HepG2 (cell line): ENCODE results near the gene ARHGDIA. TPM values are rescaled to one million over a fixed set of nuclear protein-coding genes. Genes with fewer than 3 reads are reported as not detected.

Source experiments
- ATAC-seq: fragments of 200-7000 bp; cut with Tn5 transposase; 3 replicates; pipeline ENCODE4 v1.9.1; 2020; ENCODE audit warnings: mild to moderate bottlenecking, moderate library complexity
- BruUV-seq: library from RNA; stranded (reverse); fragments of 400-500 nt; replicated peaks from 2 replicates; lab custom pipeline; 2021; lab: Mats Ljungman, UMichigan
- CTCF ChIA-PET: fragments of 300-600 bp; formaldehyde crosslinking; extraction: SDS; loops from one replicate; lab custom pipeline; 2021; ENCODE audit warnings: low total read pairs, inconsistent platforms, low intra/inter-chr PET ratio; lab: Yijun Ruan, JAX
- POLR2A ChIA-PET: fragments of 350-600 bp; sonication (Branson Sonifier 250); formaldehyde crosslinking; loops from one replicate; lab custom pipeline; 2020; ENCODE audit warnings: antibody characterized with exemption, inconsistent platforms; lab: Yijun Ruan, JAX
- DNase-seq: peaks from one replicate; pipeline ENCODE4 v3.0.0-alpha.2; 2015; ENCODE audit warnings: low spot score
- FAIRE-seq: peaks from 3 replicates; lab custom pipeline; 2011; peaks lifted over from hg19 to GRCh38; lab: Jason Lieb, UNC
- H2AFZ ChIP-seq: one replicate; pipeline ENCODE4 v1.6.1; 2011; ENCODE audit warnings: low read length, inconsistent platforms
- H3K27ac ChIP-seq: fragments of 300-600 bp; 3 replicates; pipeline ENCODE4 v1.8.0; 2011; ENCODE audit warnings: mixed run types, mild to moderate bottlenecking, mixed read lengths, low read length, inconsistent platforms; ENCODE audit not compliant: insufficient read depth; ENCODE audit errors: extremely low read length
- H3K27me3 ChIP-seq, 2 experiments: fragments of 200-600 bp in 1 of 2; 2 replicates in 1 of 2; 3 replicates in 1 of 2; pipeline versions ENCODE4 v1.6.0 to v1.8.0; 2011; ENCODE audit warnings: low read length in 2 of 2, mild to moderate bottlenecking in 2 of 2, moderate library complexity in 2 of 2, inconsistent platforms in 1 of 2; ENCODE audit not compliant: insufficient read depth in 2 of 2, control insufficient read depth in 1 of 2
- H3K36me3 ChIP-seq, 2 experiments: fragments of 200-600 bp in 1 of 2; replicated peaks in 1 of 2; 2 replicates in 1 of 2; 3 replicates in 1 of 2; pipeline versions ENCODE4 v1.5.1 to v1.8.0; 2011; ENCODE audit warnings: low read length in 2 of 2, inconsistent platforms in 1 of 2; ENCODE audit not compliant: insufficient read depth in 2 of 2, control insufficient read depth in 1 of 2
- H3K4me1 ChIP-seq: 2 replicates; pipeline ENCODE4 v1.5.1; 2012; ENCODE audit warnings: low read length, inconsistent platforms; ENCODE audit not compliant: insufficient read depth
- H3K4me2 ChIP-seq: 2 replicates; pipeline ENCODE4 v1.6.0; 2011; ENCODE audit warnings: low read depth, low read length, inconsistent platforms
- H3K4me3 ChIP-seq, 3 experiments: fragments of 200-600 bp in 1 of 3; sonication (generic), shearing (Covaris generic) in 1 of 3; replicated peaks in 1 of 3; 2 replicates each; pipeline ENCODE4 v1.5.1; 2011 to 2016; ENCODE audit warnings: low read length in 3 of 3, inconsistent platforms in 2 of 3, low read depth in 2 of 3, mild to moderate bottlenecking in 2 of 3, control low read depth in 1 of 3, mixed read lengths in 1 of 3; ENCODE audit not compliant: insufficient read depth in 1 of 3
- H3K79me2 ChIP-seq: one replicate; pipeline ENCODE4 v1.6.1; 2011; ENCODE audit warnings: low read length, inconsistent platforms; ENCODE audit not compliant: insufficient read depth
- H3K9ac ChIP-seq: 2 replicates; pipeline ENCODE4 v1.6.0; 2011; ENCODE audit warnings: mild to moderate bottlenecking, low read depth, low read length, inconsistent platforms; ENCODE audit not compliant: insufficient read depth
- H3K9me3 ChIP-seq: 2 replicates; pipeline ENCODE4 v1.5.1; 2012; ENCODE audit warnings: mild to moderate bottlenecking, low read length
- H4K20me1 ChIP-seq: 2 replicates; pipeline ENCODE4 v1.6.0; 2011; ENCODE audit warnings: inconsistent platforms, mild to moderate bottlenecking, low read length, moderate library complexity; ENCODE audit not compliant: insufficient read depth
- ATF7-NPFF ChIP-seq: sonication (generic); formaldehyde crosslinking; IDR thresholded peaks from 2 replicates; pipeline ENCODE4 v1.8.1; 2023; ENCODE audit warnings: mild to moderate bottlenecking, low read depth, missing genetic modification reagents, moderate library complexity
- EHMT2 ChIP-seq: fragments of 200-600 bp; sonication (generic); IDR thresholded peaks from 2 replicates; pipeline ENCODE4 v1.7.0; 2017; ENCODE audit warnings: antibody characterized with exemption, low read depth, low read length, borderline replicate concordance
- FOXA3 ChIP-seq: IDR thresholded peaks from 2 replicates; pipeline ENCODE4 v1.6.1; 2016; ENCODE audit warnings: missing genetic modification reagents, missing compliant biosample characterization
- KDM5B ChIP-seq: sonication (generic); formaldehyde crosslinking; IDR thresholded peaks from 2 replicates; pipeline ENCODE4 v1.4.0; 2020; ENCODE audit warnings: missing genetic modification reagents, mild to moderate bottlenecking, borderline replicate concordance
- MAFF ChIP-seq: IDR thresholded peaks from 2 replicates; pipeline ENCODE4 v1.6.1; 2011; ENCODE audit warnings: low read depth, low read length, improper control_type of control experiment
- NFAT5 ChIP-seq: sonication (generic); formaldehyde crosslinking; IDR thresholded peaks from 2 replicates; pipeline ENCODE4 v1.4.0; 2020; ENCODE audit warnings: missing genetic modification reagents
- POLR2G ChIP-seq: fragments of 200-400 bp; formaldehyde crosslinking; IDR thresholded peaks from 2 replicates; pipeline ENCODE4 v1.6.1; 2018; ENCODE audit warnings: mild to moderate bottlenecking, low read depth, low read length, moderate library complexity
- RXRB ChIP-seq: IDR thresholded peaks from 2 replicates; pipeline ENCODE4 v1.6.1; 2016; ENCODE audit warnings: borderline replicate concordance, missing genetic modification reagents, missing compliant biosample characterization
- SAP130 ChIP-seq: IDR thresholded peaks from 2 replicates; pipeline ENCODE4 v1.6.1; 2016; ENCODE audit warnings: low read depth
- SPEN ChIP-seq: sonication (generic); formaldehyde crosslinking; IDR thresholded peaks from 2 replicates; pipeline ENCODE4 v1.5.1; 2020; ENCODE audit warnings: low read depth, mild to moderate bottlenecking, missing genetic modification reagents
- ZFY ChIP-seq: sonication (generic); formaldehyde crosslinking; IDR thresholded peaks from 2 replicates; pipeline ENCODE4 v1.4.0; 2020; ENCODE audit warnings: missing genetic modification reagents
- ZKSCAN5 ChIP-seq: sonication (generic); formaldehyde crosslinking; IDR thresholded peaks from 2 replicates; pipeline ENCODE4 v1.5.1; 2020; ENCODE audit warnings: mild to moderate bottlenecking, missing genetic modification reagents
- ZNF34 ChIP-seq: sonication (generic); formaldehyde crosslinking; IDR thresholded peaks from 2 replicates; pipeline ENCODE4 v1.4.0; 2020; ENCODE audit warnings: mild to moderate bottlenecking, missing genetic modification reagents, borderline replicate concordance
- ZNF572 ChIP-seq: sonication (generic); formaldehyde crosslinking; IDR thresholded peaks from 2 replicates; pipeline ENCODE4 v1.5.1; 2020; ENCODE audit warnings: mild to moderate bottlenecking, missing genetic modification reagents
- ZSCAN20 ChIP-seq: sonication (generic); formaldehyde crosslinking; IDR thresholded peaks from 2 replicates; pipeline ENCODE4 v1.4.0; 2020; ENCODE audit warnings: missing genetic modification reagents, mild to moderate bottlenecking, borderline replicate concordance
- WGBS: methylation state at CpG from one replicate; pipeline ENCODE4 v1.1.6; 2017; ENCODE audit warnings: low lambda C conversion rate; 5-methylcytosine and 5-hydroxymethylcytosine counted together
- in situ Hi-C: cut with HindIII; loops from 2 replicates; pipeline ENCODE4 v1.10.0; 2017; ENCODE audit warnings: low pct_unique_long_range_greater_than_20kb; ENCODE audit not compliant: extremely low pct_ligation_motif_present
- intact Hi-C: fragments of 100-400 bp; cut with micrococcal nuclease; formaldehyde crosslinking; loops from one replicate; pipeline ENCODE4 v1.10.0; 2022; ENCODE audit not compliant: unreplicated experiment
- polyA plus RNA-seq, 8 experiments: library from polyadenylated mRNA; depleted of rRNA in 3 of 8; stranded (reverse) in 7 of 8; unstranded in 1 of 8; fragments of >200 nt; fragmentation: Illumina TruSeq in 4 of 8; extraction: Trizol in 4 of 8; gene quantifications; 2 replicates each; pipeline versions ENCODE4 v1.2.1 to v1.2.3, GENCODE V29; 2011 to 2016; ENCODE audit warnings: low read depth in 4 of 8, missing spikeins in 1 of 8, mixed read lengths in 1 of 8; ENCODE audit not compliant: insufficient read depth in 1 of 8
- total RNA-seq, 5 experiments: library from RNA; depleted of rRNA; stranded (reverse); fragments of >200 nt; fragmentation: Illumina TruSeq; extraction: Trizol; gene quantifications; 2 replicates each; pipeline ENCODE4 v1.2.3, GENCODE V29; 2016; ENCODE audit warnings: low read depth in 1 of 5
- TF ChIP-seq, protein P1 (sequence below): IDR thresholded peaks from 2 replicates; pipeline ENCODE4 v1.6.1; 2016; ENCODE audit warnings: mild to moderate bottlenecking

The ARHGDIA gene
- total and polyA plus RNA-seq, 2 of the 13 experiments (the other 11 are each of a cell fraction or from before 2014, with no cell fraction given) = 40.0 to 64.0 TPM

DNA sequence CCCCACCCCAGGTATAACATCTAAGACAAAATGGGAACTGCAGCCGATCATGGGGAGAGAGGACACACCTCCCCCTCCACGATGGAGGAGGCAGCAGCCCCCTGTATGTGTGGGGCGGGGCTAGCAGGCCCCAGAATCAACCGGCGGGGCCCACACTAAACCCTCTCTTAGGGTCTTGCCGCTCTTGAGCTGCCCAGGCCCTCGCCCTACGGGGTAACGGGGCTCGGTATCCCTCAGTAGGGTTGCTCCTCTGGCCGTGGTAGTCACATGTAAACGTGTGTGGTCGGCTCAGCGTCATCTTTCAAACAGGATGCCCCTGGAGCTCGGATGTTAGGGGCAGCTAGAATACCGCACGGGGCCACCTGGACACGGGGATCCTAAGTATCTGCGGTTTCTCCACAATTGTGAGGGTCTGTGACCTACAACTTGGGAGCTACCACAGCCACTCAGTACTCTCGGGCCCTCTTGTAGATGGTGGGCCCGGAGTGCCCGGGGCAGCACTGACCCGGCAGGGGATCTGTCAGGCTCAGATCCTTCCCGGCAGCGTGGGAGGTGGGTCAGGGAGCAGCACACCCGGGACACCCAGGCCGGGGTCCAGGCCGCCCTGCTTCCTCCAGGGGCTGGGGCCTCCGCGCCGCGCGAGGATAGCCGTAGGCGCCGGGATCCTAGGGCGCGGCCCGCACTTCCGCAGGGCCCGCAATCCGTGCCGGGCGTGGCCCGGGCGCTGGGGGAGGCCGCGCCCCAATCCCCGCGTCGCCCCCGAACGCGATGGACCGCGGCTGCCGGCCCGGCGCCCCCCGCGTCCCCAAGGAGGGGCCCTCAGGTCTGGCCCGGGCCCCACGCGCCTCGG lies 781 bp downstream of the ARHGDIA start:
- intact Hi-C loops (loop anchor here (5.0 kb wide), 1 partner anchor 42 kb away; the partner anchor contains the start of gene PCYT2), in situ Hi-C loops (no loop called here)
- ATAC-seq (peak; percentile 3), FAIRE-seq (no peak), DNase-seq (no peak)
- Histone ChIP-seq H3K27me3 (no peaks in the 10 kb centered on the region), H3K4me3 (peak overlapping the region; percentile 72 to 92 (median 85)), H3K9ac (peak overlapping the region; percentile 88), H4K20me1 (peaks cover 40% of the 10 kb centered on the region; the same call in 1 of the 2 replicates), H3K27ac (peak overlapping the region; percentile 80), H3K4me1 (peaks cover 65% of the 10 kb centered on the region), H3K79me2 (peaks cover 24% of the 10 kb centered on the region), H2AFZ (no peak overlapping the region), H3K36me3 (peaks cover 15 to 20% of the 10 kb centered on the region in 2 experiments), H3K4me2 (peak overlapping the region; percentile 75), H3K9me3 (no peaks in the 10 kb centered on the region)
- POLR2A ChIA-PET = interaction anchor here (0.8 to 4.3 kb wide), 20 partner anchors 9 to 232 kb away, joined by 3 to 26 read pairs (median 7); partner anchors contain the start of genes ALYREF, ANAPC11, CENPX and DCXR
- no TSS peak for BruUV-seq
- 0% methylated on average over 8 of the region's 65 CpGs for WGBS
- CTCF ChIA-PET = interaction anchor here (1.4 kb wide), 1 partner anchor 151 kb away, joined by 3 read pairs; no protein-coding TSS in a partner anchor
- TF ChIP-seq ZNF572 (CRISPR knock-in tag) (peak; percentile 86), RXRB (CRISPR knock-in tag) (0 out of 2 replicates have a peak, but pooled peaks have one; percentile 27), POLR2G (peak; percentile 65), NFAT5 (CRISPR knock-in tag) (peak; percentile 67; the same call in 1 of the 2 replicates), ZNF34 (CRISPR knock-in tag) (no peak), ZKSCAN5 (CRISPR knock-in tag) (0 out of 2 replicates have a peak, but pooled peaks have one; percentile 54), SPEN (CRISPR knock-in tag) (peak; percentile 66; the same call in 1 of the 2 replicates), ATF7-NPFF (CRISPR knock-in tag) (peak; percentile 74; the same call in 1 of the 2 replicates), SAP130 (CRISPR knock-in tag) (peak; percentile 46; the same call in 1 of the 2 replicates), ZSCAN20 (CRISPR knock-in tag) (peak; percentile 48; the same call in 1 of the 2 replicates), EHMT2 (no peak), MAFF (no peak), KDM5B (CRISPR knock-in tag) (peak; percentile 85; the same call in 1 of the 2 replicates), ZFY (peak; percentile 58; the same call in 1 of the 2 replicates), FOXA3 (CRISPR knock-in tag) (no peak)
- TF ChIP-seq, protein P1, sequence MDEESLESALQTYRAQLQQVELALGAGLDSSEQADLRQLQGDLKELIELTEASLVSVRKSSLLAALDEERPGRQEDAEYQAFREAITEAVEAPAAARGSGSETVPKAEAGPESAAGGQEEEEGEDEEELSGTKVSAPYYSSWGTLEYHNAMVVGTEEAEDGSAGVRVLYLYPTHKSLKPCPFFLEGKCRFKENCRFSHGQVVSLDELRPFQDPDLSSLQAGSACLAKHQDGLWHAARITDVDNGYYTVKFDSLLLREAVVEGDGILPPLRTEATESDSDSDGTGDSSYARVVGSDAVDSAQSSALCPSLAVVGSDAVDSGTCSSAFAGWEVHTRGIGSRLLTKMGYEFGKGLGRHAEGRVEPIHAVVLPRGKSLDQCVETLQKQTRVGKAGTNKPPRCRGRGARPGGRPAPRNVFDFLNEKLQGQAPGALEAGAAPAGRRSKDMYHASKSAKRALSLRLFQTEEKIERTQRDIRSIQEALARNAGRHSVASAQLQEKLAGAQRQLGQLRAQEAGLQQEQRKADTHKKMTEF (CRISPR knock-in tag) = 0 out of 2 replicates have a peak, but pooled peaks have one; percentile 39
